HG03575 (cell line): ENCODE measurements around the gene C1orf146.
"Not testable (repeated sequence)": the region's sequence is repeated elsewhere in the genome, so short reads cannot be mapped to it uniquely, and the experiment has no call there.

Experiments
- ATAC-seq: cut with Tn5 transposase; IDR thresholded peaks from one replicate; pipeline ENCODE4 v1.9.1; 2021; ENCODE audit not compliant: unreplicated experiment, insufficient number of reproducible peaks, low FRiP score; ENCODE audit errors: extremely low read depth

Gene C1orf146

DNA sequence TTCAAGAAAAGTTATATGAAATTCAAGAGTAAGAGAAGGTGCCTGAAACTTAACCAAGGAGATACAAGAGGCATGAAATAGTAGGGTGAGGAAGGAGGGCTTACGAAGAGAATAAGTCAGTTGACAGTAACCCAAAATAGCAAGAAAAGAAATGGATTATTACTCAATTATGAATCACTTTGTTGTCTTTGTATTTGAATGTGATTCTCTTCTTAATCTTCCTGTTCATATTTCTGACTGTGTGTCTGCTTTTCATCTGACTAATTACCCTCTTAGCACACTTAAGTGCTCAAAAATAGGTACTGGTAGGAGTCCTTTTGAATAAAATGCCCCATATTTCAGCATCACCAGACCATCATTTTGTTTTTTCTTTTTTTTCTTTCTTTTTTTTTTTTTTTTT is 41.6 kb downstream of the C1orf146 start:
- no peak for ATAC-seq

DNA sequence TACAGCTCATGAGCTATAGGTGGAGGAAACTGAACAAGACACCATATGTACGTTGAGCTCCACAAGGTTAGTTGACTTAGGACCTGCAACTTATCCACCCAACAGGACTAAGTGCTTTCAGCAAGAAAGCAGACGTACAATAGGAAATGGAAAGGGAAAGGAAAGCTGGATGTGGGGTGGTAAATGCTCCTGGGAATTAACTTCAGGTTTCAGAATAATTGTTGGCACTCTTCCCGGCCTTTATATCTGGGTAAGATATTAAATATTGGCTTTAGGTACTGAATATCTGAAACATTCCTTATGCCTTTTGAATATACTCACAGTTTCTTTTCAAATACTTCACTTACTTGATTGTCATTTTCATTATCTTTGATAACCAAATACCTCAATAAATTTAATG is 44.8 kb downstream of the C1orf146 start:
- no peak for ATAC-seq

DNA sequence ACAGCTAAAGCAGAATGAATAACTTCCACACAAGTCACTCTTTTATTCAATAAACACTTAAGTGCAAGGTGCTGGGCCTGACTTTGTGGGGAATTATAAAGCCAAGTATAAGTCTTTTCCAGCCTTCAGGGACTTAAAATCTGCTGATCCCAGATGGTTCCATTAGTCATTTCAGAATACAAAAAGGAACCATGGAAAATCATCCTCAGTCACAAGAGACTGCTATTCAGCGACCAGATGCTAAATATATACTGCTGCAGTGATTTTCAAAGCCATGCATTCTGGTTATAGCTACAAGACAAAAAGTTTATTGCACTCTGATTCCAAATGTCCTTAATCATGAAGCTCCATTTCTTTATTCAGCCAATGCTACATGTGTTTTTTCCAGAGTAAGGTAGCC is 55.3 kb downstream of the C1orf146 start:
- no peak for ATAC-seq

DNA sequence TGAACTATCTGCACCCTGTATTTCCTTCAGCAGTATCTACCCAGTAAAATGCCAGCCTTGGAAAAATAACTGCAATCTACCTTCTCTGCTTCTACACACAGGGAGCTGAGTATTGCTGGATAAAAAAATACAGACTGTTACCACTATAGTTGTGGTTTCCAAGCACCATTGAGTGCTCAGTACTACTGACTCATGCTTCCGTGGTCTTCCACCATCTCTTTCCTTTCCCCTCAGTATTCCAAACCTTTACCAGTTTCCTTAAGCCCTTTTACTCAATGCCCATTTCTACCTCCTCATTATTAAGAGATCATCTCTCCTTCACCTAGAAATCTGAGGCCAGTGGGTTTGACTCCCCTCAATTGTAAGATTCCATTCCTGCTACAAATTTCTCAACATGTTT is 57.2 kb downstream of the C1orf146 start:
- ATAC-seq, result no peak

DNA sequence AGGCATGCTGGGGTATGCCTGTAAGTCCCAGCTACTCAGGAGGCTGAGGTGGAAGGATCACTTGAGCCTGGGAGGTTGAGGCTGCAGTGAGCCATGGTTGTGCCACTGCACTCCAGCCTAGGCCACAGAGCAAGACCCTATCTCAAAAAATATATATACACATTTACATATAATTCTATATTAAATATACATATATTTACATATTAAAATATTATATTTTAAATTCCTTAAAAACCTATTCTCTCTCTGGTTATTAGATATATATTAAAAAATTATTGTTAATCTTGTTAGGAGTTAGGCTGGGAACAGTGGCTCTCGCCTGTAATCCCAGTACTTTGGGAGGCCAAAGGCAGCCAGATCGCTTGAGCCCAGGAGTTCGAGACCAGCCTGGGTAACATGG is 58.4 kb downstream of the C1orf146 start:
- ATAC-seq, result no peak

DNA sequence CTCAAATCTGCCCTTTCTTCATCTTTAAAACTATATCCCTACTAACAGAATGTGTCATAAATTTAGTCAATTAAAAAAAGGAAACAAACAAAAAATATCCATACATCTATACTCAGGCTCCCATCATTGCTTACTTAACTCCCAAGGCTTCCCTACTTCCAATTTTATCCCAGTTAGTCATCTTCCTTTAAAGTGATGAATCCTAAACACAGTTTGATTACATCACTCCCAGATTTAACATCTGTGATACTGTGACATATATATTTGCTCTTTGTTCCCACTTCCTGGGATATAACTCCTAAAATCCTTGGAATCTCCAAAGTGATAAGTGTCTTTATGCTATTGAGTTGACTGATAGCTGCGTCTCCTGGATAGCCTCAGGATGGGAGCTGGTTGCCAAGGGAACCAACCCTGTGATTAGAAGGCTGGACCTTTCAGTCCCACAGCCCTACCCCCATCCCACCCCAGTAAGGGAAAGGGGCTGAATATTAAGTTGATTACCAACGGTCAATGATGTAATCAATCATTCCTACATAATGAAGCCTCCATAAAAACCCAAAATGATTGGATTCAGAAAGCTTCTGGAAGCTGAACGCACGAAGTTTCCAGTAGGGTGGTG is 59.5 kb downstream of the C1orf146 start:
- no peak for ATAC-seq

DNA sequence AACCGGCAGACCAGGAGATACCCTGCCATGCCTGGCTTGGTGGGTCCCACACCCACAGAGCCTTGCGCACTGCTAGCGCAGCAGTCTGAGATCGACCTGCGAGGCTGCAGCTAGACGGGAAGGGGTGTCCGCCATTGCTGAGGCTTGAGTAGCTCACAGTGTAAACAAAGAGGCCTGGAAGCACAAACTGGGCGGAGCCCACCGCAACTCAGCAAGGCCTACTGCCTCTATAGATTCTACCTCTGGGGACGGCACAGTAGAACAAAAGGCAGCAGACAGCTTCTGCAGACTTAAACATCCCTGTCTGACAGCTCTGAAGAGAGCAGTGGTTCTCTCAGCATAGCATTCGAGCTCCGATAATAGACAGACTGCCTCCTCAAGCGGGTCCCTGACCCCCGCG is 62.1 kb downstream of the C1orf146 start:
- not testable (repeated sequence) for ATAC-seq

DNA sequence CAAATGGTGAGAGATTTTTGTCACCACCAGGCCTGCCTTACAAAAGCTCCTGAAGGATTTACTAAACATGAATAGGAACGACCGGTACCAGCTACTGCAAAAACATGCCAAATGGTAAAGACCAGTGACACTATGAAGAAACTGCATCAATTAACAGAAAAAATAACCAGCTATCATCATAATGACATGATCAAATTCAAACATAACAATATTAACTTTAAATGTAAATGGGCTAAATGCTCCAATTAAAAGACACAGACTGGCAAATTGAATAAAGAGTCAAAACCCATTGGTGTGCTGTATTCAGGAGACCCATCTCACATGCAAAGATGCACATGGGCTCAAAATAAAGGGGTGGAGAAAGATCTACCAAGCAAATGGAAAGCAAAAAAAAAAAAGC is 63.7 kb downstream of the C1orf146 start:
- not testable (repeated sequence) for ATAC-seq

DNA sequence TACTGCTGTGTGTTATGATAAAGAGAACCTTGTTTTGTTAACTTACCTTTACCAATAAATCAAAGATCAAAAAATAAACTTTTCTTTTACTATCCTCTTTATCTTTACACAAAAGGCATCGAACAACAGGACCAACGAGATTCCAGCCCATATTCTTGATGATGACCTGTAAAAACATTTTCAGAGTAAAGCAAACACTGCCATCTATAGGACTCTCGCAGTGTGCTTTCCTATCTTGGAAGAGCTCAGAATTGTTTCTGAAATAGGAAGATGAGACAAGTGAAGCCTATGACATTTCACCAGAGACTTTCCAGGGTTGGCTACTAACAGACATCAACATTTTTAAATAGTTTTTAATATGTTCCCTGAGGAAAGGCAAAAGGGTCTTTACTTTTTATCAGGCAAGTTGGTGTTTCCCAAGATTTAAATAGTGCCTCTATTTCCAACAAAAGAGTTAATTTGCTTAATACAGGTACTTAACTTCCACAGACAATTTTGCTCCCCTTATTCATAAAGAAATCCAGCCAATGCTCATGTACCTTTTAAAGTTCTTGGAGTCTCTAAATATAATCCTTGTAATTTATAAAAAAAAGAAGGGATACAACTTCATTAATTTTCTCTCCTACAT is 73.8 kb downstream of the C1orf146 start:
- ATAC-seq, result no peak
